HuH-7.5 (cell line): Measurements from ENCODE around the gene NKAPL.

Experiments used
- DNase-seq: peaks from one replicate; pipeline ENCODE4 v3.0.0; 2011; ENCODE audit warnings: low spot score

NKAPL gene

DNA sequence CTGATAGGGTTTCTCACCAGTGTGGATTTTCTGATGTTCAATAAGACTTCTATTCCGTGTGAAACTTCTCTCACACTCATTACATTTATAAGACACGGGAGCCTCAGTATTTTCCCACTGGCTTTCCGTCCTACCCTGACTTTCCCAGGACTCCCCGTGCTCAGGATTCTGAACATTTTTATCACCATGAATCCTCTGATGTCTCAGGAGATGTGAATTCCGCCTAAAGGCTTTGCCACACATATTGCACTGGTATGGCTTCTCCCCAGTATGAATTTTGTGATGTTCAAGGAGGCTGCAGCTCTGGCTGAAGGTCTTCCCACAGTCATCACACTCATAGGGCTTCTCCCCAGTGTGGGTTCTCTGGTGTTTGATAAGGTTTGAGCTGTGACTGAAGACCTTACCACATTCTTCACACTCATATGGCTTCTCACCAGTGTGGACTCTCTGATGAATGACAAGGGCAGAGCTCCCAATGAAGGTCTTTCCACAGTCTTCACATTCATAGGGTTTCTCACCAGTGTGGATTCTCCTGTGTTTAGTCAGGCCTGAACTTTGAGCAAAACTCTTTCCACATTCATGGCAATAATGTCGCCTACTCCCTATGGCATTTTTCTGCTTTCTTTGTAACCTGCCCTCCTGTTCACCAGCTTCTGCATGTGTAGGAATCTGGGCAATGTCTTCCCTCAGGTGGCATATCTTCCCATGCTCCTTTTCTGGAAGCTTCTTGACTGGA, 13.7 kb upstream of the NKAPL start:
- DNase-seq: no peak

DNA sequence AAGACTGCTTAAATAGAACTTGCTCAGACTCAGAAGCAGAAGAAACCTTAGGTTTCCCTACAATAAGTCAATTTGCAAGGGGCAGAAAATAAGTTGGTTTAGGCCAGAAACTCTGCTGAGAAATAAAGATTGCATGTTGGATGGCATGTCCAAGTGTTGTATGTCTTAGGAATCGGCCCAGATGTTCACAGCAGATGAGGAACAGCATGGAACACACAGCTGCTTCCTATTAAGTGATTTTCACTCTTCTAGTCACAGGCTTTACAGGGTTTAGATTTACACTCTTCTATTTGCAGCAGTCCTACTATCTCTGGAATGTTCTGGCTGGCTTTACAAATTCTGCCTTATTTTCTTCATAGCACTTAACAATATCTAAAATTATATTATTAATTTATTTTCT, 10.2 kb upstream of the NKAPL start:
- DNase-seq: no peak

DNA sequence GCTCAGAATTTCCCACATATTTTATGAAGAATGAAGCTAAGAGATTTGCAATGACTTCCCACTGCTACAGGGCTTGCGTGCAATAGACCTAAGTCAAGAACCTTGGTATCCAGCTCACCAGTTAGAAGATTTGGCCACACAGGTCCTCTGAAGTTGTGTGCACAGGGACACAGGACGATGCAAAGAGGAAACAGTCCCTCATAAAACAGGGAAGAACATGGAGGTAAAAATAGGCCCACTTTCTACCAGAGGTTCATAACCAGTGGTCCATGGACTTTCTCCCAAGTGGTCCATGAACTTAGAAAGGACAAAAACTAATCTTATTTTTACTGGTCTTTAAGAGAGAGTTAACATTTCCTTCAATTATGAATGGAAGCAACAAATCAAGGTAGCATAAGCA, 8.3 kb upstream of the NKAPL start:
- DNase-seq: no peak

DNA sequence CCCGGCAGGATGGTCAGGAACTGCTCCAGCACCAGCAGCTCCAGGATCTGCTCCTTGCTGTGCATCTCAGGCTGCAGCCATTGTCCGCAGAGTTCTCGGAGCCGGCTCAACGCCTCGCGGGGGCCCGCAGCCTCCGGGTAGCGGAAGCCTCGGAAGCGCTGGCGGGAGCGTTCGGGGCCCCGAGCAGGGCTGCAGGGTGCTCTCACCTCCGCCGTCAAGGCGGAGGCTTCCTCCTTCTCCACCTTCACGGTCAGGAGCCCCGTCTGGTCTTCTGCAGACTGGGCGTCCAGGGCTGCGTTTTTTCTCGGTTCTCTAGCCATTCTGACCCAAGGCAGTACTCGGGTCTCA, 7.5 kb upstream of the NKAPL start:
- no peak for DNase-seq

DNA sequence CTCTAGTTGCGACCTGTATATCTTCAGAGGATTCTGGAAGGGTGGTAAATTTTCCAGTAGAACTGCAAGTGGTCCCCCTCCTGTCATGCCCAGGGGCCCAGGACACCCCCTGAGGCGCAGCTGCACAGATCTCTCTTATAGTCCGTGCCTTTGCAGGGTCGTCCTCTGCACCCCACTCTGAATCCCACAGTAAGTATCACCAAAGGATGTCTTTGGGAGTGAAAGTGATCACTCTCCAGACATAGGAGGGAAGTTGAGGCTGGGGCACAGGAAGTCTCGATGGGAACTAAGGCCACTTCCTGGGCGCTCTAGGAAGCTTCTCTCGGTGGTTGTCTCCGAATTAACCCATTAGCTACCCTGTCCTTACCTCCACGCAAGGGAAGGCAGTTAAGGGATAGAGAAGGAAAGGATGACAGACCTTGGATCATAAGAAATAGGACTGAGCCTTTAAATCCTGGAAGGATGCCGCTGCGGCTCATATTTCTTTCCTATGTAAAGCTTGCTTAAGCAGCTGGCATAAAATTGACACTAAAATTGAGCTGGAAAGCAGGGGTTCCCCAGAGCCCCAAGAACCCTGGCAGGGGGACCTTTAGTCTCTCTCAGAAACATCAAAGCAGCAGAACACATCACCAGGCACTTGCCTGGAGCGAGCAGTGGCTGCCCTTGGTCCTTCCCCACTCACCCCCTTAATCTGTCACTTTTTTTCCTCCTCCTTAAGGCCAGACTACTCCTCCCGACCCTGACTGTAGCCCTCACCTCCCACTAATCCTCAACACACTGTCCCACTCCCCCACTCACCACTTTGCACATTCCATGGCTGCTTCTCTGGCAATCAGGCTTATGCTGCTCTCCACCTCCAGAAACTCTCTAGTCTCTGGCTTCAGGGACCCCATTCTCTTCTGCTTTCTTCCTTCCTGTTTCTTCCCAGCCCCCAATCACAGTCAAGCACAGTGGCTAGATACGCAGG, 6.8 kb upstream of the NKAPL start, which contains the start of gene ZKSCAN4:
TSS of gene ZKSCAN4 (minus strand) at position 261 of the 967 bp plus-strand sequence. CDS start 289 bp downstream, outside the sequence.
- DNase-seq: peak; percentile 47

DNA sequence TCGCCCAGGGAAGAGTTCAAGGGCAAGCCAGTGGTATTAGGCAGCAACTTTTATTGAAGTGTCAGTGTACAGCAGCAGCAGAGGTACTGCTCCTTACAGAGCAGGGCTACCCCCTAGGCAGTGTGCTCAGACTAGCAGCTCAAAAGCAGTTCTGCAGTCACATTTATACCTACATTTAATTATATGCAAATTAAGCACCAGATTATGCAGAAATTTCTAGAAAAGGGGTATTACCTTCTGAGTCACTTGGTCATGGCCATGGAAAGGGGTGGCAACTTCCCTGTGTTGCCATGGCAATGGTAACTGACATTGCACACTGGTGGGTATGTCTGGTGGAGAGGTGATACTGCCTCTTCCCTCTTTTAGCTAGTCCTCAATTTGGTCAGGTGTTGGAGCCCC, 5.0 kb upstream of the NKAPL start:
- DNase-seq: no peak

DNA sequence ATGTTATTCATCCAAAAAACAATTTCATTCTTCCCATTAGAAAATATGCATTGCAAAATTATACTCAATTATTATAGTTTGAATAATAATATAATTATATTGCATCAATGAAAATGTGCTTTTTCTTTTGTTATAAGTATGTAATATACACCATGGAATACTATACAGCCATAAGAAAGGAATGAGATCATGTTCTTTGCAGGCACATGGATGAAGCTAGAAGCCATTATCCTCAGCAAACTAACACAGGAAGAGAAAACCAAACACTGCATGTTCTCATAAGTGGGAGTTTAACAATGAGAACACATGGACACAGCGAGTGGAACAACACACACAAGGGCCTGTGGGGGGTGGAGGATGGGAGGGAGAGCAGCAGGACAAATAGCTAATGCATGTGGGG, 2.1 kb upstream of the NKAPL start:
- no peak for DNase-seq

DNA sequence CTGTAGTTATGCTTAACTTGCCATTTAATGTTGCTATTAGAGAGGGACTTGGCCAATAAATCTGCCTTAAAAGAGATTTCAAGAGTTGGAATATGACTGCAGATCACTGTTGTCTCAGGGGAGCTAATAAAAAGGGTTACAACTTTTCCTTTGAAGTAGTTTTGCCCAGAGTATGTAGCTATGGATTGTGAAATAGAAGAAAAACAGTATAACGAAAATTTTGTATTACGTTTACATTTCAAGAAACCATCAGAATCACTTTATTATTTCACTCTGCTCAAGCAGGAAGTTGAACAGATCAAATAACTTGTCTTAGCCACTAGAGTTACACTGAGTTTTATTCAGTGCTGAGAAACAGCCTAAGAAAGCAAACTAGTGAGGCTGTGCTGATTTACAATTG, 4.8 kb downstream of the NKAPL start:
- no peak for DNase-seq

DNA sequence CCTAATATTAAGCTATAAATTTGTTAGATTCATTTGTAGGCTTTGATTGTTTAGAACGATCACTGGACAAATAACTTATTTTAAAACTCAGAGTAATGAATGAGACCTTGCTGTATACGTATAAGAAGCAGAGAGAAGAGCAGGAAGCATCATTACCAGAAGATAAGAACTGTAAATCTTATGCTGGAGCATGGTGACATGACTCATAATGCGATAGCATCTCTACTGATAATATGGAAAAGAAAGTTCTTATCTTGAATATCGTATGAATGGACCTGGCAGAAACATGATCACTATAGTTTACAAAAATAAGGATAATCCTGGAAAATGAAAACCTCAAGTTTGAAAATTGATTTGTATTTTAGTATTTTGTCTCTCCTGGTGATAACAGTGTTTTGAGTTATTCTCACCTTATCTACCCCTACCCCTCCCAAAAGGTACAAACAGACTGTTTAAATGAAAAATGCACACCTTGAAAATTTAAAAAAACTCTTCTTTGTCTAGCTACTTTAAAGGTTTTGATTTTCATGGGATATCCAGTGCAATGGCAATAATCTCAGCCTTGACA, 5.8 kb downstream of the NKAPL start:
- DNase-seq: no peak

DNA sequence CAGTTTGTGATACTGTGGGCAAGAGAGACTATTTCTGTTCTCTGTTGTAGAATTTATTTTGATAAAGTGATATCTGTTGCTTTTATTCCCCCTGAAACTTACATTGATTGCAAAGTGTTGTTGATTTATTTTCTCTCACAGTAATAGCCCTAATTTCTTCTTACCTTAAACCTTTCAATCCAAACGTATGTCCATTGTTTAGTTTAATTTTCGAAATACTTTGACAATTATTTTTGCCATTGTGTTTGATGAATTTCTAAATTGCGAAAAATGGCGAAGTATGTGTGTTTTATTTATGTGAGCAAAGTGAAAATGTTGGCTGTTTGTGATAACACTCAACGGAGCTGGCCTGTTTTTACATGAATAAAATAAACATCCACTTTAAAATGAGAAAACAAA, 7.5 kb downstream of the NKAPL start:
- no peak for DNase-seq

DNA sequence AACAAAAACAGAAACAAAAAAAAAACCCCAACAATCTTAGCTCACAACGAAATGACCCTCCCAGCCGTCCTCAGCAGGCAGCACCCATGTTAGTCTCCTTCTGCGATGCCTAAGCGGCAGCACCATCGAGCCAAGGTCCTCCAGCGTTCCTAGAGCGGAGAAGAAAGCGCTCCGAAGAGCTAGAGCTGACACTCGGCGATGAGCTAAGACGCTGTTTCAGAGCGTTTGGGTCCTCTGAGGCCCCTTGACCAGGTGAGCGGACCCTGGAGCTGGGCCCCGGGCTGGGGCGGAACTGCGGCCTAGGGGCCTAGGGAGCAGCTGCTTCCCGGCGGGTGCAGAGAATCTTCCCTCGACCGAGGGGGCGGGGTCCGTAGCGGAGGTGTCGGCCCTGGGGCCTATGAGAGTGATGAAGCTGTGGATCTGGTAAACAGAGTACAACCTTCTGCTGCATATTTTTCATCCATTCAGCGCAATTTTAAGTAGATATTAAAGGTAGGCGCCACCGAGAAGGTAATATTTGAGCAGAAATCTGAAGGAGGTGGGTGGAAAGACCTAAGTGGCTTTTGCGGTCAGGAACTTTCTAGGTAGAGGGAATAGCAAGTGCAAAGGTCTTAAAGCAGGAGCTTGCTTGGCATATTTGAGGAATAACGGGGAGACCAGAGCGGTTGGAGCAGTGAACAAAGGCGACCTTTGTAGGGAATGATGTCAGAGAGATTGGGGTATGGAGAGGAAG, 8.0 kb downstream of the NKAPL start, which contains the start of gene ZSCAN26:
TSS of gene ZSCAN26 (plus strand) at position 182 of the 733 bp plus-strand sequence. CDS start 4,777 bp downstream, outside the sequence.
- DNase-seq: peak; percentile 54

DNA sequence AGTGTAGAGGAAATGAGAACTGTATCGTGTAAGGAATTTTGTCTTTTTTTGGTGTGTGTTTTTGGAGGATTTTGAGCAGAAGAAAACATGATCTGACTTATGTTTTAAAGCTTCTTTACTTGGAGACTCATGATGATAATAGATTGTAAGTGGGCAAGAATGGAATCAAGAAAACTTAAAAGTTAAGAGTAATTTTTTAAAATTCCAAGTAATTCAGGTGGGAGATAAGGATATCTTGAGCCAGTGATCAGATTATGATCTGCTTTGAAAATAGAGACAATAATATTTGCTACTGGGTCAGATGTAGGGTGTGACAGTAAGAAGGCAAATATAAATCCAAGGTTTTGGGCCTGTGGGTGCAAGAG, 8.6 kb downstream of the NKAPL start:
- DNase-seq: no peak

DNA sequence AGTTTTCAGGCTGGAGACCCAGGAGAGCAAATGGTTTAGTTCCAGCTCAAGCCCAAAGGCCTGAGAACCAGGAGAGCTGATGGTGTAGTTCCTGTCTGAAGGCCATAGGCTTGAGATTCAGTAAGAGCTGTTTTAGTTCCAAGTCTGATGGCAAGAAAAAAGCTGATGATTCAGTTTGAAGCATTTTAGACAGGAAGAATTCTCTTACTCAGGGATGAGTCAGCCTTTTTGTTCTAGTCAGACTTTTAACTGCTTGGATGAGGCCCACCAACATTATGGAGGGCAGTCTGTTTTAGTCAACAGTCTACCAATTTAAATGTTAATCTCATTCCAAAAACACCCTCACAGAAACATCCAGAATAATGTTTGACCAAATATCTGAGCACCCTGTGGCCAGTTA, 10.4 kb downstream of the NKAPL start:
- no peak for DNase-seq

DNA sequence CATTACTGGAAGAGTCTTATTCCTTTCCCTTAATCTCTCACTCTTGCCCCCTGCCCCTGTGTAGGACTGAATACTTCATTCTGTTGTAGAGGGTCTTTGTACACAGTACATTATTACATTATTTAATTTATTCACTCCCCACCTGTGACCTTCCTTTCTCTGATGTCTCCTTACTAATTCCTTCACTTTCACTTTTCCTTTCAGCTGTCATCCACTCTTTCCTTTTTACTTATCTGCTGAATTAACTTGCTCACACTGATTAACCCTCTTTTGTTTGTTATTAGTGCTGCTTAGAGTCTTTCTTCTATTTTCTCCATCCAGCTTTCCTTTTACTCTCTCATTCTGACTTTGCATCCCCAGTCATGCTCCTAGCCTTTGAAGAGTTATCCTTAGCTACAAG, 15.8 kb downstream of the NKAPL start:
- no peak for DNase-seq

DNA sequence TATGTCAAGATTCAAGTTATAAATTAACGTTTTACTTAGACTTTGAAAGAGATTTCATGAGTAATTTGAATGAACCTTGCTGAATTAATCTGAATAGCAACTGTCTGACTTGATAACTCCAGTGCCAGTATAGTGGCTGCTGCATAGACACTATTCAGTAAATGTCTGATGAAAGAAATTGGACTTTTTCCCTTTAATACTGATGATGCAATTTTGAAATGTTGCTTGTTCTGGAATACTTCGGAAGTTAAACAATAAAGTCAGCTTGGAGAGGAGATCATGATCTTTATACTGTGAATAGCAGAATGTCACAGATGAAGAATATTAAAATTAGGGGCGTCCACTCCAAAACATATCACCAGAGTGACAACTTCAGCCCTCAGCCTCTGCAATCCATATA, 18.6 kb downstream of the NKAPL start:
- DNase-seq: no peak

DNA sequence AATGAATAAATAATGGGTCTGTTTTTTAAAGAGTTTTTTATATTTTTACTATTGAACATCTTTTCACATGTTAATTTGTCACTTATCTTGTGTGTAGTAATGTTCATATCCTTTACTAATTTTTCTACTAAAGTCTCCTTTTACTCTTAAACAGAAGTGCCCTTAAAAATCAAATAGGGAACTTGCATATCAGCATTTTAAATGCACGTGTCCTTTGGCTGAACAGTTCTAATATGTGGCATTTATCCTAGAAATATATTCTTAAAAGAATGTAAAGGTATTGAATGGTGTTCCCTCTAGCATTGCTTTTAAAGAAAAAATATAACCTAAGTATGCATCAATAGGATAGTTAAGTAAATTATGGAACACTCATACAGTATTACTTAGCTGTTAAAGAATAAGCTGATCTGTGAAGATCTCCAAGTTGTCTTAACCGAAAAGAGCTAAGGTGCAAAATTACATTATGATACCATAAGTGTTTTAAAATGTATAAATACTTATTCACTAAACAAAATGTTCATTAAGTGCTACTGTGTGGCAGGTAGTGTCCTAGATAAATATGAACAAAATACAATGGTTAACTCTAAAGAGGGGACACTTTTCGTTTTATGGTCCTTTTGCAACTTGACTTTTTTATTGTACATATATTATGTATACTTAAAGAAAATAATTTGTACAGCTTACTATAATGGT, 21.6 kb downstream of the NKAPL start:
- no peak for DNase-seq

DNA sequence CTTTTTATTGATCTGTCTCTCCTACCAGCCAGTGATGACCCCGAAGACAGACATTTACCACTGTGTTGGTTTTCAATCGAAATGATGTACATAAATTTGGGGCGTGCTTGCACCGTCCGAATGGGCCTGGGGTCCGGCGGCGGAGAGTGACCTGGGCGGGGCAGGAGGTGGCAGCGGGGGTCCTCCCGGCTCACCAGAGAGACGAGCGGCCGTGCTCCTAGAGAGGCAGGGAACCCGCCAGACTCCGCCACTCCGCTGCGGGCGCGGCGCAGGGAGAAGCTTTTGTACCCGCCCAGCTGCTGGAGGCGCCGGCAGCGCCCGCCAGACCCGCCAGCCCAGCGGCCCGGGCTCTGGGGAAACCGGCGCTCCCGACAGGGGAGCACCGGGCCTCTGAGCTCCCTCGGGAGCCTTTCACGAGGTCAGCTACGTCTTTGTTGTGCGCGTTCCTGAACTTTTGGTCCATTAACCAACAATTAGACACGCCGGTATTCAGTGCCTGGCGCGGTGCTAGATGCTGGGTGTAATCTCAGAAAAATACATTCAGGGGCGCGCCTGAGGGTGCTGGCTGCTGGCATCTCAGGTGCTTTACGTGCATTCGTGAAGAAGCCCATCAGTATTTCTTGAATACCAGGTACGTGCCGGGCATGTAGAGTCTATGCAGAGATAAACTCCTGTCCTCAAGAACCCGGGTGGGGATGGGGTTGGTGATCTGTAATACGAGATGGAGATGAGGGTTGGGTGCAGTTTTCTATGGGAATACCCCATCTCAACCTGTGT, 22.4 kb downstream of the NKAPL start, which contains the start of gene PGBD1:
TSS of gene PGBD1 (plus strand) at position 285 of the 777 bp plus-strand sequence. CDS start 2,242 bp downstream, outside the sequence.
- DNase-seq: peak; percentile 40

DNA sequence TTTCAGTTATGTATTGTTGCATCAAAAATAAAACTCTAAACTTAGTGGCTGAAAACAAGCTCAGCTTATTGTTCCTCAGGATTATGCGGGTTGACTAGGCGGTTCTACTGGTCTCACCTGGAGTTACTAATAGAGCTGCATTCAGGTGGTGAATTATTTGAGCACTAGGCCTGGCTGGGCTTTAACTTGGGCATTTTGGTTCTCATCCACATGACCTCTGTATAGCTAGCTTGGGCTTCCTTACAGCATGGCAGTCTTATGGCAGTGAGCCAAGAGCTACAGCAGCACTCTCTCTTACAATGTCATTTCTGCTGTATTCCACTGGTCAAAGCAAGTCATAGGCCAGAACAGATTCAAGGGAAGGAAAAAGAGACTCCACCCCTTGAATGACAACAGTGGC, 23.8 kb downstream of the NKAPL start:
- no peak for DNase-seq

DNA sequence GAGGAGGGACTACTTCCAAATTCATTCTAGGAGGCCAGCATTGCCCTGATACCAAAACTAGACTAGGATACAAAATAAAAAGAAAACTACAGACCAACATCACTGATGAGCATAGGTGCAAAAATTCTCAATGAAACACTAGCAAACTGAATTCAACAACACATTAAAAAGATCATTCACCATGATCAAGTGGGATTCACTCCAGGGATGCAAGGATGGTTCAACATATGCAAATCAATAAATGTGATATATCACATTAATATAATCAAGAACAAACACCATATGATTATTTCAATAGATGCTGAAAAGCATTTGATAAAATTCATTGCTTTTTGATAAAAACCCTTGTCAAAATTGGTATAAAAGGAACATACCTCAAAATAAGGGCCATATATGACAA, 32.5 kb downstream of the NKAPL start:
- no peak for DNase-seq

DNA sequence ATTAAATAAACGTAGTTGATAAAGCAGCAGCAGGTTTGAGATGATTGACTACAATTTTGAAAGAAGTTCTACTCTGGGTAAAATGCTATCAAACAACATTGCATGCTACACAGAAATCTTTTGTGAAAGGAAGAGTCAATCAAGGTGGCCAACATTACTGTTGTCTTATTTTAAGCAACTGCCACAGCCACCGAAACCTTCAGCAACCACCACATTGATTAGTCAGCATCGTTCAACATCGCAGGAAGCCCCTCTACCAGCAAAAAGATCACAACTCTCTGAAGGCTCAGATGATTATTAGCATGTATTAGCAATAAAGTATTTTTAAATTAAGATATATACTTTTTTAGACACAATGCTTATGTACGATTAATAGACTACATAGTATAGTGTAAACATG, 36.2 kb downstream of the NKAPL start:
- no peak for DNase-seq
